ENCODE measurements around the gene ARHGEF1. TPM values are rescaled to one million over a fixed set of nuclear protein-coding genes. Genes with fewer than 3 reads are reported as not detected.
"Not testable (repeated sequence)": the region's sequence is repeated elsewhere in the genome, so short reads cannot be mapped to it uniquely, and the experiment has no call there.

Gene ARHGEF1
- total RNA-seq, 4 donors from 2014 or later: 53.1 to 129 (median 72.0) TPM

DNA sequence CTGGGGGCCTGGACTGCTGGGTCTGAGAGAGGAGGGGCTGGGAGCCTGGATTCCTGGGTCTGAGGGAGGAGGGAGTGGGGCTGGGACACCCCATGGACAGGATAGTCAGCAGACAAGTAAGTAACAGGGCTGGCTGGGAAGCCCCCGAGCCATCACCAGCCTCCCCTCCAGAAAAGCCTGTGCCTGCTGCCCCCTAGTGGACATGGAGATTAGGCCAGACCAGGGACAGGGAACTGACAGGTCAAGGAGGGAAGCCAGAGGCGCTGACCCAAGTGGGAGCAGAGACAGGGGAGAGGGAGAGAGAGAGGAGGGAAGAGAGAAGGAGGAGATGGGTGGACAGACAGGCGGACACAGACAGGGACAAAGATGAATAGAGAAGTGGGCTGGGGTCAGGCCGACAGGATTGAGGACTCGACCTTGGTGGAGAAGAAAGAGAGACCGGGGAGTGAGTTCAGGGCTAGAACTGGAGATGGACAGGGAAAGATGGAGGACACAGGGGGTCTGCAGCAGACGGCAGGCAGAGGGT is 51.9 kb downstream of the ARHGEF1 start:
- ATAC-seq (ENCODE audit: low FRiP score): no peak
- DNase-seq (ENCODE audit: low spot score): peak; percentile 64
- TF ChIP-seq, protein P1, sequence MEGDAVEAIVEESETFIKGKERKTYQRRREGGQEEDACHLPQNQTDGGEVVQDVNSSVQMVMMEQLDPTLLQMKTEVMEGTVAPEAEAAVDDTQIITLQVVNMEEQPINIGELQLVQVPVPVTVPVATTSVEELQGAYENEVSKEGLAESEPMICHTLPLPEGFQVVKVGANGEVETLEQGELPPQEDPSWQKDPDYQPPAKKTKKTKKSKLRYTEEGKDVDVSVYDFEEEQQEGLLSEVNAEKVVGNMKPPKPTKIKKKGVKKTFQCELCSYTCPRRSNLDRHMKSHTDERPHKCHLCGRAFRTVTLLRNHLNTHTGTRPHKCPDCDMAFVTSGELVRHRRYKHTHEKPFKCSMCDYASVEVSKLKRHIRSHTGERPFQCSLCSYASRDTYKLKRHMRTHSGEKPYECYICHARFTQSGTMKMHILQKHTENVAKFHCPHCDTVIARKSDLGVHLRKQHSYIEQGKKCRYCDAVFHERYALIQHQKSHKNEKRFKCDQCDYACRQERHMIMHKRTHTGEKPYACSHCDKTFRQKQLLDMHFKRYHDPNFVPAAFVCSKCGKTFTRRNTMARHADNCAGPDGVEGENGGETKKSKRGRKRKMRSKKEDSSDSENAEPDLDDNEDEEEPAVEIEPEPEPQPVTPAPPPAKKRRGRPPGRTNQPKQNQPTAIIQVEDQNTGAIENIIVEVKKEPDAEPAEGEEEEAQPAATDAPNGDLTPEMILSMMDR (IDR thresholded peaks at IDR 0.05): peak in 1 of 3 donors; percentile 26

DNA sequence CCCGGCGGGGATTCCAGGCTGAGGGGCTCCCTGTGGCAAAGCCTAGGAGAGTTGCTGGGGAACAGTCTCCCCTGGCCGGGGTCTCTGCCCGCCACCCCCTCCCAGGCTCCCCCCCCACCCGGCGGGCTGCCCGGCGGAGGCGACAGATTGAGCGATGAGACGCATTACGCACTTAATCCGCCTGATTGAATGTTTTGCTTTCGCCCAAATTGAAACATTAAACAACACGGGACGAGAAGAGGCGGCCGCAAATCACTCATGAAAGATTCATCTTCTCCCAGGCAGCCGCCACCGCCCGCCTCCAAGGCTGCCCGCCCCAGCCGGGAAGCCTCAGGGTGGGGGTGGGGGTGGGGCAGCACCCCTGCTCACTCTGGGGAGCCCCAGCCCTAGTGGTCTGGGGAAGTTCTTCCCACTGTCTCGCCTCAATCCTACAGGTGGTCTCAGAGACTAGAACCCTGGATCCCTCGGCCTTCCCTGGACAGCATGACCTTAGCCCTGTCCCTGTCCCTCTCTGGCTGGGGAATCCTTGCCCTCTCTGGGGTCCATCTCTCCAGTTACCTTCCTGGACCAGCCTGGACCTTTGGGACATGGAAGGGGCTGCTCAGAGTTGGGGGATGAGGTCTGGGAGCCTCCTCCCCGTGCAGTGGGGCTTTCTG is 52.9 kb downstream of the ARHGEF1 start:
- no peak for ATAC-seq (ENCODE audit: low FRiP score)
- TF ChIP-seq, protein P1 (IDR thresholded peaks at IDR 0.05): no peak

DNA sequence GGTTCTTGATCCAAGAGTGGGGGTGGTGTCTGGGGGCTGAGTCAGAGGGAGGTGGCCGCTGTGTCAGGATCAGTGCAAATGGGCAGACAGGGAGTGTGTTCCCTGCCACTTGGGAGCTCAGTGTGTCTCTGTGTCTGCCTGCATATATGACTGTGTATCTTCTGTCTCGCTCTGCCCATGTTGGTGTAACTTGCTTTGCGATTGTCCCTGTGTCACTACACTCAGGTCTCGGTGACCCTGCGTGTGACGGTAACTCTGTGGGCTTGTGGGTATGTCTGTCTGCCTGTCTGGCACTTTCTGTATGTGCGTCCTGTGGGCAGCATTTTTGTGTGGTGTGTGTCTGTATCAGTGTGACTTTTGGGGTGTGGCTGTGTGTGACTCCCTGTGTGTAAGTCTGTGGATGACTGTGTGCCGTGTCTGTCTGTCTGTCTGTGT is 53.4 kb downstream of the ARHGEF1 start:
- no peak for ATAC-seq (ENCODE audit: low FRiP score)
- TF ChIP-seq, protein P1 (IDR thresholded peaks at IDR 0.05): no peak

More for the DNA sequence above, 52.9 kb downstream of the ARHGEF1 start:
- no peak for DNase-seq (ENCODE audit: low spot score)

DNA sequence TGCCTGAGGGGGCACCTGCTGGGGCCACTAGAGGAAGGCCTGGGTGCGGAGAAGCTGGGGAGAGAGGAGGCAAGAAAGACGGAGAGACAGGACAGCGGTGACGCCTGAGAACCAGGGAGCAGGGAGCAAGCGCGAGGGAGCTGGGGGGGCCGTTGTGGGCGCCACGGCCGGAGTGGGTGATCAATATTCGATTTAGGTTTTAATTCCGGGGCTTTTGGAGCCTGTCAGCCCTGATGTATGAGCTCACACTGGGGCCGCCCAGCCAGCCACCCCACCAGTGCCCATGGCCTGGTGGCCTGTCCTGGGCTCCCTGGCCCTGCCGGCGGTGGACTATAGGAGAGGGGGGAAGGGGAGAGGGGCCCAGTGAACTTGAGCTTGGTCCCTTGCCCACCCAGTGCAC is 54.0 kb downstream of the ARHGEF1 start:
- DNase-seq (ENCODE audit: low spot score) (no peak), ATAC-seq (ENCODE audit: low FRiP score) (no peak)
- TF ChIP-seq, protein P1 (IDR thresholded peaks at IDR 0.05): no peak

More for the DNA sequence above, 53.4 kb downstream of the ARHGEF1 start:
- no peak for DNase-seq (ENCODE audit: low spot score)

DNA sequence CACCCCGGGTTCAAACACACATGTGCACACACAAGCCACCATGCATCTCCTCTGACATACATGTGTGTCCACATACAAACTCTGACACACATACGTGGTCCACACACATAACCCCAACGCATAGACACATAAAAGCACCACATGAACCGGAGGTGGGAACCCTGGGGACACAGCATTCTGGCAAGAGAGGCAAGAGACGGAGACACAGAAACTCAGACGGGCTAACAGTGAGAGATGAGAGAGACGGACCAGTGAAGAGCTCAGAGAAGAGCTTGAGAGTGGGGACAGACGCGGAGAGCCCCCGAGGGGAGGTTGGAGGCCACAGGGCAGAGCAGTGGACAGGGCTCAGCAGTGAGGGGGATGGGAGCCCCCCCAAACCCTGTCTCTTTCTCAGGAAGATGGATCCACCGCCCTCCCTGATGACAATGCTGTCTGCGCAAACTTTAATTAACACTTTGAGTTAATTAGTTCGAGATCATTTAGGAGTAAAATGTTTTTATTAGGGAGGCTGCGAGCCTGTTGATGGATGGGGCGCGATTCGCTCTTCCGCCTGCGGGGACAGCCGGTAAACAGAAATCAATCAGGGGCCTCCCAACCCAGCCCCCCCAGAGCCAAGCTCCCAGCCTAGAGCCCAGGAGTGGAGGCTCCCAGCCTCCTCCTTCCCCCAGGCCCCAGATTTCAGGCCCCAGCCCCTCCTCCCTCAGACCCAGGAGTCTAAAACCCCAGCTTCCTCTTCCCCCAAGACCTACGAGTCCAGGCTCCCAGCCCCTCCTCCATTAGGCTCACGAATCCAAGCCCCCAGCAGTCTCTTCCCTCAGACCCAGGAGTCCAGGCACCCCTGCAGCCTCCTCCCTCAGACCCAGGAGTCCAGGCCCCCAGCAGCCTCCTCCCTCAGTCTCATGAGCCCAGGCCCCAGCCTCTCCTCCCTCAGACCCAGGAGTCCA is 54.8 kb downstream of the ARHGEF1 start:
- TF ChIP-seq, protein P1 (IDR thresholded peaks at IDR 0.05): no peak

DNA sequence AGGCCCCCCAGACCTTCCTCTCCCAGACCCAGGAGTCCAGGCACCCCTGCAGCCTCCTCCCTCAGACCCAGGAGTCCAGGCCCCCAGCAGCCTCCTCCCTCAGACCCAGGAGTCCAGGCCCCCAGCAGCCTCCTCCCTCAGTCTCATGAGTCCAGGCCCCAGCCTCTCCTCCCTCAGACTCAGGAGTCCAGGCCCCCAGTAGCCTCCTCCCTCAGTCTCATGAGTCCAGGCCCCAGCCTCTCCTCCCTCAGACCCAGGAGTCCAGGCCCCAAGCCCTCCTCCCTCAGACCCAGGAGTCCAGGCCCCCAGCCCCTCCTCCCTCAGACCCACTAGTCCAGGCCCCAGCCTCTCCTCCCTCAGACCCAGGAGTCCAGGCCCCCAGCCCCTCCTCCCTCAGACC is 56.2 kb downstream of the ARHGEF1 start:
- ATAC-seq (ENCODE audit: low FRiP score); DNase-seq (ENCODE audit: low spot score): not testable (repeated sequence)

More for the DNA sequence above, 54.8 kb downstream of the ARHGEF1 start:
- DNase-seq (ENCODE audit: low spot score): no peak
- no peak for ATAC-seq (ENCODE audit: low FRiP score)
